H1 (cell line): Measurements from ENCODE around the gene CHAC2. TPM values are rescaled to one million over a fixed set of nuclear protein-coding genes. Genes with fewer than 3 reads are reported as not detected.

Experiments
- CTCF ChIA-PET: fragments of 300-600 bp; sonication (Branson Sonifier 250); formaldehyde crosslinking; loops from one replicate; lab custom pipeline; 2021; ENCODE audit not compliant: partially characterized antibody; lab: Charles Lee
- POLR2A ChIA-PET: fragments of 300-600 bp; sonication (Branson Sonifier 250); formaldehyde crosslinking; loops from one replicate; lab custom pipeline; 2021; ENCODE audit warnings: inconsistent platforms; ENCODE audit not compliant: partially characterized antibody; lab: Charles Lee
- DNase-seq, 2 experiments: peaks; one replicate each; pipeline versions ENCODE4 v3.0.0 to v3.0.0-alpha.2; 2010 to 2022; ENCODE audit warnings: low spot score in 2 of 2, low read depth in 1 of 2, mixed read lengths in 1 of 2
- FAIRE-seq: peaks from 2 replicates; lab custom pipeline; 2011; peaks lifted over from hg19 to GRCh38; lab: Jason Lieb, UNC
- H2AFZ ChIP-seq: 2 replicates; pipeline ENCODE4 v1.8.1; 2012; ENCODE audit warnings: low read length, inconsistent platforms
- H2AK5ac ChIP-seq: 2 replicates; pipeline ENCODE4 v1.6.1; 2013; ENCODE audit warnings: low read depth, low read length
- H2BK120ac ChIP-seq: replicated peaks from 2 replicates; pipeline ENCODE3; 2013; ENCODE audit warnings: low read depth, low read length, inconsistent platforms
- H2BK12ac ChIP-seq: 2 replicates; pipeline ENCODE4 v1.6.1; 2013; ENCODE audit warnings: low read depth, low read length
- H2BK15ac ChIP-seq: 2 replicates; pipeline ENCODE4 v1.6.1; 2013; ENCODE audit warnings: low read length
- H2BK20ac ChIP-seq: 2 replicates; pipeline ENCODE4 v1.6.1; 2013; ENCODE audit warnings: low read length
- H2BK5ac ChIP-seq: 2 replicates; pipeline ENCODE4 v1.6.1; 2013; ENCODE audit warnings: low read depth, low read length
- H3K14ac ChIP-seq: 2 replicates; pipeline ENCODE4 v1.6.1; 2013; ENCODE audit warnings: inconsistent platforms; ENCODE audit not compliant: insufficient read length
- H3K18ac ChIP-seq: 2 replicates; pipeline ENCODE4 v1.6.1; 2013; ENCODE audit warnings: low read length; ENCODE audit errors: extremely low read depth
- H3K23ac ChIP-seq: 2 replicates; pipeline ENCODE4 v1.6.1; 2013; ENCODE audit warnings: inconsistent platforms; ENCODE audit not compliant: insufficient read length
- H3K23me2 ChIP-seq: 2 replicates; pipeline ENCODE4 v1.6.1; 2013; ENCODE audit warnings: low read depth, low read length
- H3K27ac ChIP-seq: 2 replicates; pipeline ENCODE4 v1.6.1; 2011; ENCODE audit warnings: low read depth, low read length, inconsistent platforms
- H3K27me3 ChIP-seq, 4 experiments: replicated peaks in 1 of 4; 1 replicate in 1 of 4; 2 replicates in 3 of 4; pipeline versions ENCODE4 v1.6.1 to v1.8.1; 2011 to 2013; ENCODE audit warnings: low read length in 3 of 4, mild to moderate bottlenecking in 3 of 4, inconsistent platforms in 2 of 4, mixed read lengths in 2 of 4, moderate library complexity in 1 of 4; ENCODE audit not compliant: control insufficient read depth in 3 of 4, insufficient read depth in 3 of 4; ENCODE audit errors: extremely low read depth in 1 of 4
- H3K36me3 ChIP-seq, 4 experiments: 2 replicates each; pipeline versions ENCODE4 v1.6.1 to v1.8.1; 2011 to 2013; ENCODE audit warnings: mild to moderate bottlenecking in 4 of 4, low read length in 3 of 4, moderate library complexity in 2 of 4, control low read depth in 1 of 4, inconsistent platforms in 1 of 4; ENCODE audit not compliant: insufficient read depth in 4 of 4, control insufficient read depth in 2 of 4
- H3K4ac ChIP-seq: replicated peaks from 2 replicates; pipeline ENCODE3; 2013; ENCODE audit warnings: low read length, low read depth, mixed read lengths, inconsistent platforms; ENCODE audit not compliant: insufficient read length
- H3K4me1 ChIP-seq, 4 experiments: replicated peaks in 1 of 4; 1 replicate in 1 of 4; 2 replicates in 3 of 4; pipeline versions ENCODE4 v1.6.1 to v1.8.1; 2011 to 2013; ENCODE audit warnings: low read length in 3 of 4, inconsistent platforms in 2 of 4, mixed read lengths in 1 of 4; ENCODE audit not compliant: insufficient read depth in 4 of 4, control insufficient read depth in 3 of 4
- H3K4me2 ChIP-seq, 2 experiments: 2 replicates each; pipeline versions ENCODE4 v1.6.1 to v1.8.1; 2011 to 2013; ENCODE audit warnings: low read depth in 2 of 2, low read length in 2 of 2, control low read depth in 1 of 2, inconsistent platforms in 1 of 2, mild to moderate bottlenecking in 1 of 2; ENCODE audit not compliant: insufficient read depth in 1 of 2
- H3K4me3 ChIP-seq, 4 experiments: fragments of 200-600, 300-600 bp in 1 of 4; sonication (generic), shearing (Covaris generic), sonication (Bioruptor Twin) in 1 of 4; 2 replicates each; pipeline versions ENCODE4 v1.5.1 to v1.8.1; 2011 to 2016; ENCODE audit warnings: low read length in 4 of 4, low read depth in 3 of 4, control low read depth in 2 of 4, inconsistent platforms in 2 of 4, mild to moderate bottlenecking in 2 of 4, mixed read lengths in 1 of 4, moderate library complexity in 1 of 4; ENCODE audit not compliant: insufficient read depth in 2 of 4; ENCODE audit errors: extremely low read depth in 1 of 4
- H3K56ac ChIP-seq: replicated peaks from 2 replicates; pipeline ENCODE3; 2013; ENCODE audit warnings: low read depth, mild to moderate bottlenecking, mixed read lengths, low read length, inconsistent platforms; ENCODE audit not compliant: insufficient read length
- H3K79me1 ChIP-seq: 2 replicates; pipeline ENCODE4 v1.6.1; 2013; ENCODE audit warnings: low read depth, low read length, control low read depth
- H3K79me2 ChIP-seq, 2 experiments: 2 replicates each; pipeline versions ENCODE4 v1.6.1 to v1.8.1; 2012 to 2013; ENCODE audit warnings: low read length in 2 of 2, mild to moderate bottlenecking in 2 of 2, inconsistent platforms in 1 of 2; ENCODE audit not compliant: insufficient read depth in 2 of 2, control insufficient read depth in 1 of 2
- H3K9ac ChIP-seq, 4 experiments: replicated peaks in 1 of 4; 1 replicate in 1 of 4; 2 replicates in 3 of 4; pipeline versions ENCODE4 v1.6.1 to v1.8.1; 2011 to 2013; ENCODE audit warnings: low read depth in 3 of 4, low read length in 3 of 4, control low read depth in 2 of 4, mild to moderate bottlenecking in 2 of 4, moderate library complexity in 2 of 4, inconsistent platforms in 1 of 4; ENCODE audit errors: extremely low read depth in 1 of 4
- H3K9me3 ChIP-seq, 2 experiments: 2 replicates each; pipeline versions ENCODE4 v1.6.1 to v1.8.1; 2012 to 2013; ENCODE audit warnings: mild to moderate bottlenecking in 2 of 2, moderate library complexity in 2 of 2, control low read depth in 1 of 2, inconsistent platforms in 1 of 2, low read depth in 1 of 2, low read length in 1 of 2, mixed read lengths in 1 of 2; ENCODE audit not compliant: insufficient read depth in 2 of 2
- H4K20me1 ChIP-seq, 2 experiments: replicated peaks in 1 of 2; 2 replicates each; pipeline versions ENCODE3 to v1.8.1; 2011 to 2013; ENCODE audit warnings: inconsistent platforms in 2 of 2, low read length in 2 of 2, mild to moderate bottlenecking in 1 of 2; ENCODE audit not compliant: insufficient read depth in 2 of 2, control insufficient read depth in 1 of 2
- H4K5ac ChIP-seq: 2 replicates; pipeline ENCODE4 v1.6.1; 2013; ENCODE audit warnings: low read length, low read depth, mixed read lengths, inconsistent platforms; ENCODE audit not compliant: insufficient read length
- H4K8ac ChIP-seq: 2 replicates; pipeline ENCODE4 v1.8.0; 2013; ENCODE audit warnings: mild to moderate bottlenecking, moderate library complexity, low read length, inconsistent platforms; ENCODE audit not compliant: insufficient read depth; ENCODE audit errors: extremely low read depth
- H4K91ac ChIP-seq: replicated peaks from 2 replicates; pipeline ENCODE3; 2013; ENCODE audit warnings: low read length, mixed read lengths, inconsistent platforms; ENCODE audit not compliant: insufficient read length
- BCL11A ChIP-seq, 2 experiments: IDR thresholded peaks; one replicate each; pipeline ENCODE4 v1.6.1; 2011; ENCODE audit warnings: low read depth in 2 of 2, low read length in 2 of 2, mild to moderate bottlenecking in 2 of 2
- E2F6 ChIP-seq: IDR thresholded peaks from 2 replicates; pipeline ENCODE4 v1.6.1; 2012; ENCODE audit warnings: inconsistent platforms
- MAFK ChIP-seq: IDR thresholded peaks from 2 replicates; pipeline ENCODE4 v1.6.1; 2012; ENCODE audit warnings: low read depth, mild to moderate bottlenecking, improper control_type of control experiment, low read length
- SIN3A ChIP-seq, 2 experiments: IDR thresholded peaks in 1 of 2; conservative IDR thresholded peaks in 1 of 2; 2 replicates each; pipeline ENCODE4 v1.6.1; 2011 to 2012; ENCODE audit warnings: low read length in 2 of 2, improper control_type of control experiment in 1 of 2, low read depth in 1 of 2, mild to moderate bottlenecking in 1 of 2
- WGBS, 2 experiments: shearing (Covaris generic) in 1 of 2; methylation state at CpG; one replicate each; pipeline versions ENCODE4 v1.1.6 to v1.1.7; 2013 to 2015; ENCODE audit warnings: low lambda C conversion rate in 2 of 2, mixed read lengths in 2 of 2, inconsistent platforms in 1 of 2, low coverage in 1 of 2, missing lambda C conversion rate in 1 of 2; ENCODE audit not compliant: insufficient replicate concordance in 2 of 2, insufficient coverage in 1 of 2, insufficient read length in 1 of 2; ENCODE audit errors: extremely low coverage in 1 of 2, missing lambda C conversion rate in 1 of 2; 5-methylcytosine and 5-hydroxymethylcytosine counted together
- polyA plus RNA-seq, 7 experiments: library from polyadenylated mRNA; depleted of rRNA in 3 of 7; stranded (reverse) in 5 of 7; unstranded in 2 of 7; fragments of >200 nt in 5 of 7; fragments of 200-250 nt in 2 of 7; gene quantifications; 1 replicate in 5 of 7; 2 replicates in 1 of 7; 4 replicates in 1 of 7; pipeline versions ENCODE4 v1.2.1 to v1.2.3, GENCODE V29; 2011 to 2013; ENCODE audit warnings: missing spikeins in 2 of 7, mixed read lengths in 2 of 7
- total RNA-seq: library from RNA; stranded (reverse); fragmentation: NEBNext Ultra II Directional; extraction: Animal tissue kit (Norgen Biotek cat#: 25700); gene quantifications from 2 replicates; pipeline ENCODE4 v1.2.1, GENCODE V29; 2021

The CHAC2 gene
- total and polyA plus RNA-seq, 2 of the 8 experiments (the other 6 are each of a cell fraction or from before 2014, with no cell fraction given): 5.4 to 11.2 TPM

GRCh38 chr2:53787614-53788289 lies 20.1 kb downstream of the CHAC2 start:
- Histone ChIP-seq H3K79me1 (peaks cover 6% of the 10 kb centered on the region), H4K8ac (no peak overlapping the region), H2BK15ac (no peak overlapping the region), H3K4ac (no peak overlapping the region), H4K91ac (no peak overlapping the region), H4K5ac (no peak overlapping the region), H2BK20ac (no peak overlapping the region), H3K4me1 (peaks cover 0 to 14% (median 1%) of the 10 kb centered on the region in 4 experiments; a peak in 4 of 7 replicates), H3K4me2 (peak overlapping the region; percentile 91 to 100), H2AK5ac (no peak overlapping the region), H3K14ac (no peak overlapping the region), H3K18ac (no peak overlapping the region), H3K4me3 (peak overlapping the region; percentile 79 to 100 (median 98)), H2BK5ac (no peak overlapping the region), H3K27me3 (no peaks in the 10 kb centered on the region), H4K20me1 (peaks cover 3 to 4% of the 10 kb centered on the region in 2 experiments), H3K9ac (peak overlapping the region; percentile 14 to 98 (median 84)), H3K56ac (no peak overlapping the region), H2BK120ac (no peak overlapping the region), H2BK12ac (0 out of 2 replicates have a peak overlapping the region, but pooled peaks have one; percentile 18), H3K9me3 (no peaks in the 10 kb centered on the region), H3K36me3 (peaks cover 0 to 3% (median 0%) of the 10 kb centered on the region in 4 experiments; a peak in 1 of 8 replicates), H3K23ac (no peak overlapping the region), H3K79me2 (peaks cover 16 to 78% of the 10 kb centered on the region in 2 experiments), H3K23me2 (peaks cover 5% of the 10 kb centered on the region), H3K27ac (no peak overlapping the region; the same call in 1 of the 2 replicates), H2AFZ (peak overlapping the region; percentile 75)
- ChIA-PET POLR2A (interaction anchor here (12.8 kb wide), 1 partner anchor 16 kb away, joined by 124 read pairs; the partner anchor contains the start of gene CHAC2), CTCF (interaction anchor here (0.7 to 1.3 kb wide), 2 partner anchors 32 to 48 kb away, joined by 3 read pairs; no protein-coding TSS in a partner anchor)
- FAIRE-seq: no peak
- 17% methylated on average over 17 of the region's 17 CpGs; no CpG with 5 or more reads in 1 of the 2 experiments for WGBS, 2 experiments
- no peak for TF ChIP-seq E2F6
- no peak for TF ChIP-seq MAFK
- no peak for TF ChIP-seq BCL11A (IDR thresholded peaks at IDR 0.05; ENCODE audit: low read depth in 2 of 2, low read length in 2 of 2)
- 0 out of 4 replicates have a peak, but pooled peaks of 1 of the 2 experiments have one; percentile 11 for TF ChIP-seq SIN3A (conservative IDR thresholded peaks at IDR 0.05 in 1 of 2, IDR thresholded peaks at IDR 0.05 in 1 of 2; ENCODE audit: low read depth in 1 of 2, low read length in 2 of 2)
- no peak for DNase-seq
